Measurements from ENCODE around the gene PITX2. TPM values are rescaled to one million over a fixed set of nuclear protein-coding genes. Genes with fewer than 3 reads are reported as not detected.

Gene PITX2
- polyA plus RNA-seq, 1 donor (not counting 4 experiments of a cell fraction or from before 2014, with no cell fraction given) = not detected

DNA sequence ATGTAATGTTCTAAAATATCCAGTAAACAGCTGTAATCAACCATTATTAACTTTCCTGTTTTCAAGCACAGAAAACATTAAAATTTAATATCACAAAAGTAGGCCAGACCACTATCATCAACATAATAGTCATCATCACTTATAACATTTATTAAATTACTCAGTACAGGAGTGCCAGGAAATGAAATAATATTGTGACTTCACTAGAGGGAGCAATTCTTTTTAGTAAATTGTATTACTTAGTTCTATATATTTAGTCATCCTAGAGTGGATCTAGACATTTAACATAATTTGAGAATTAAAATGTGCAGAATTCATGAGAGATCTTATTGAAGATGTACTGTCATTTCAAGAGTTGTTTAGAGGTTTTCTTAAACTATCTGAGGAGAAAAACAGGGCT, 33.6 kb downstream of the PITX2 start:
- no peak overlapping the region for H3K4me3 ChIP-seq (ENCODE audit: control insufficient read depth in 2 of 3, extremely low read depth in 1 of 3, insufficient read depth in 2 of 3, low read depth in 1 of 3, low read length in 3 of 3)
- no peaks in the 10 kb centered on the region for H3K27me3 ChIP-seq (ENCODE audit: control insufficient read depth, extremely low read depth, insufficient read depth, low read length)
- DNase-seq (ENCODE audit: low read depth, low spot score) (no peak), FAIRE-seq (no peak)
- H3K27ac ChIP-seq (ENCODE audit: control insufficient read depth, insufficient read depth, low read length) = no peak overlapping the region
- H3K36me3 ChIP-seq (ENCODE audit: control insufficient read depth in 2 of 2, extremely low read depth in 1 of 2, insufficient read depth in 2 of 2, low read length in 2 of 2) = no peaks in the 10 kb centered on the region
- no peaks in the 10 kb centered on the region for H3K9me1 ChIP-seq (ENCODE audit: control insufficient read depth, extremely low read depth, insufficient read depth, low read length)
- TF ChIP-seq EZH2 (IDR thresholded peaks at IDR 0.05; ENCODE audit: low read length) (no peak), CTCF (optimal IDR thresholded peaks at IDR 0.05 in 1 of 3, IDR thresholded peaks at IDR 0.05 in 1 of 3, conservative IDR thresholded peaks at IDR 0.05 in 1 of 3; ENCODE audit: extremely low read depth in 1 of 3, insufficient read depth in 2 of 3, low read length in 3 of 3) (no peak)
- no peaks in the 10 kb centered on the region for H4K20me1 ChIP-seq (ENCODE audit: control insufficient read depth, extremely low read depth, insufficient read depth, low read length)
- dilution Hi-C loops (cut with MboI; ENCODE audit: extremely low pct_ligation_motif_present, low sequenced_read_pairs) = no loop called here
- no peak overlapping the region for H3K9ac ChIP-seq (ENCODE audit: control insufficient read depth, extremely low read depth, insufficient read depth, low read length)
- no peaks in the 10 kb centered on the region for H3K79me2 ChIP-seq (ENCODE audit: control insufficient read depth, insufficient read depth, low read length)
- H3K4me2 ChIP-seq (ENCODE audit: control insufficient read depth, extremely low read depth, insufficient read depth, low read depth, low read length) = no peak overlapping the region
- H3K4me1 ChIP-seq (ENCODE audit: control insufficient read depth, extremely low read depth, insufficient read depth, low read length) = no peaks in the 10 kb centered on the region
- H2AFZ ChIP-seq (ENCODE audit: control insufficient read depth, low read length) = no peak overlapping the region
- H3K9me3 ChIP-seq (ENCODE audit: control insufficient read depth, low read depth, low read length) = no peaks in the 10 kb centered on the region

DNA sequence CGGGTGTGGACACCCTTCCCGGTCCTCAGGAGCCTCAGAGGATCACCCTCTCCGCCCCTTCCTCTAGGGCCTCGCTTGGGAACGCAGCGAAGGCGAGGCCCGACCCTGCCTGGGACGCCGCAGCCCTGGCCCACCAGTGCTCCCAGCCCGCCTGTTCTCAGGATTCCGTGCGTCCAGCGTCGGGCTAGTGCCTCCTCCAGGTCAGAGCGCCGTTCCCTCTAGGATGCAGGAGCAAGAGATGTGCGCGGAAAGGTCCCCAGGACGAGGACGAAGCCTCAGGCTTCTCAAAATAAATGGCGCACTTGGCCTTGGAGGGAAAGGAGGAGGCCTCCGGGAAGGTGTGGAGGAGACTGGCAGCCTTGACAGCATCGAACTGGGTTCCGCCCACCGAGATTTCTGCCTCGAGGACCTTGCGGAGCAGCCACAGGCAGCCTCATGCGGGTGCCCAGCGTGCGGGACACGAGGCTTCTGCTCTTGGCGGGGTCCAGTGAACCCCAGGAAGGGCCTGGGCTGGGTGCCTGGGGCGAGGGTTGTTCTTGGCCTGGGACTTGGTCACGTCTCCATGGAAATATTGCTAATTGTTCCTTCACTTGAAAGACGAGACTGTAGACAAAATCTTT, 35.1 kb downstream of the PITX2 start:
- no peaks in the 10 kb centered on the region for H3K4me1 ChIP-seq (ENCODE audit: control insufficient read depth, extremely low read depth, insufficient read depth, low read length)
- dilution Hi-C loops (cut with MboI; ENCODE audit: extremely low pct_ligation_motif_present, low sequenced_read_pairs) = no loop called here
- H3K4me2 ChIP-seq (ENCODE audit: control insufficient read depth, extremely low read depth, insufficient read depth, low read depth, low read length) = no peak overlapping the region
- no peaks in the 10 kb centered on the region for H3K36me3 ChIP-seq (ENCODE audit: control insufficient read depth in 2 of 2, extremely low read depth in 1 of 2, insufficient read depth in 2 of 2, low read length in 2 of 2)
- H3K27ac ChIP-seq (ENCODE audit: control insufficient read depth, insufficient read depth, low read length) = no peak overlapping the region
- FAIRE-seq (no peak), DNase-seq (ENCODE audit: low read depth, low spot score) (no peak)
- no peak for TF ChIP-seq CTCF (optimal IDR thresholded peaks at IDR 0.05 in 1 of 3, IDR thresholded peaks at IDR 0.05 in 1 of 3, conservative IDR thresholded peaks at IDR 0.05 in 1 of 3; ENCODE audit: extremely low read depth in 1 of 3, insufficient read depth in 2 of 3, low read length in 3 of 3)
- TF ChIP-seq EZH2 (IDR thresholded peaks at IDR 0.05; ENCODE audit: low read length) = no peak
- no peaks in the 10 kb centered on the region for H3K9me1 ChIP-seq (ENCODE audit: control insufficient read depth, extremely low read depth, insufficient read depth, low read length)
- H3K9ac ChIP-seq (ENCODE audit: control insufficient read depth, extremely low read depth, insufficient read depth, low read length) = no peak overlapping the region
- no peaks in the 10 kb centered on the region for H3K9me3 ChIP-seq (ENCODE audit: control insufficient read depth, low read depth, low read length)
- H3K27me3 ChIP-seq (ENCODE audit: control insufficient read depth, extremely low read depth, insufficient read depth, low read length) = no peaks in the 10 kb centered on the region
- H2AFZ ChIP-seq (ENCODE audit: control insufficient read depth, low read length) = no peak overlapping the region
- H3K79me2 ChIP-seq (ENCODE audit: control insufficient read depth, insufficient read depth, low read length) = no peaks in the 10 kb centered on the region
- no peaks in the 10 kb centered on the region for H4K20me1 ChIP-seq (ENCODE audit: control insufficient read depth, extremely low read depth, insufficient read depth, low read length)
- no peak overlapping the region for H3K4me3 ChIP-seq (ENCODE audit: control insufficient read depth in 2 of 3, extremely low read depth in 1 of 3, insufficient read depth in 2 of 3, low read depth in 1 of 3, low read length in 3 of 3)

All from keratinocyte (primary cell).